NCI-H460 (cell line): ENCODE measurements around the gene ANXA3. TPM values are rescaled to one million over a fixed set of nuclear protein-coding genes. Genes with fewer than 3 reads are reported as not detected.

Experiments
- small RNA-seq, 2 experiments: library from RNA; depleted of rRNA; stranded (forward); fragments of <200 nt; gene quantifications; one replicate each; pipeline ENCODE3, GENCODE V24; 2014
- total RNA-seq: library from RNA; depleted of rRNA; stranded (reverse); fragments of >200 nt; shearing (Covaris generic); gene quantifications from 2 replicates; pipeline ENCODE4 v1.2.3, GENCODE V29; 2014; rRNA removed

The ANXA3 gene
- total RNA-seq, 1 experiment from 2014 or later: 117 TPM

Small RNA genes within 50 kb of the gene (small RNA-seq; reads per million reads assigned to genes)
- gene HIGD1AP13: 0 to 0.02 reads per million in 2 experiments
- gene RF00019: 0 reads per million in 2 experiments

Other genes with a start within 250 kb of the ANXA3 start
- gene BMP2K, start 224.6 kb downstream of the ANXA3 start, total RNA-seq: 15.2 and 18.1 TPM in 2 replicates